ENCODE results near the gene LOXL1. TPM values are rescaled to one million over a fixed set of nuclear protein-coding genes. Genes with fewer than 3 reads are reported as not detected.

Gene LOXL1
- polyA plus RNA-seq, 1 donor from 2014 or later = 2.1 TPM

- H3K9me3 ChIP-seq (ENCODE audit: low read length) = no peaks in the 10 kb centered on the region
- no peak overlapping the region for H3K4me2 ChIP-seq (ENCODE audit: low read length)
- no peaks in the 10 kb centered on the region for H3K9me2 ChIP-seq (ENCODE audit: insufficient read depth, low read length)
- no peak overlapping the region for H3K4me3 ChIP-seq (ENCODE audit: low read length)
- no peaks in the 10 kb centered on the region for H3K79me2 ChIP-seq (replicated peaks; ENCODE audit: insufficient read depth, low read length)
- no peak overlapping the region for H3K9ac ChIP-seq (ENCODE audit: low read length)
- H3K36me3 ChIP-seq (ENCODE audit: insufficient read depth, low read length) = no peaks in the 10 kb centered on the region
- H3F3A ChIP-seq (ENCODE audit: insufficient read depth, low read length, poor library complexity, severe bottlenecking) = no peaks in the 10 kb centered on the region
- H2AFZ ChIP-seq (ENCODE audit: low read depth, low read length) = no peak overlapping the region
- H3K27me3 ChIP-seq (ENCODE audit: insufficient read depth, low read depth, low read length) = no peaks in the 10 kb centered on the region
- no peak overlapping the region for H3K27ac ChIP-seq (ENCODE audit: low read length)
- TF ChIP-seq POLR2AphosphoS5 (IDR thresholded peaks at IDR 0.05) (no peak), REST (IDR thresholded peaks at IDR 0.05; ENCODE audit: borderline replicate concordance) (no peak), TAF1 (IDR thresholded peaks at IDR 0.05; ENCODE audit: low read depth) (no peak), MXI1 (conservative IDR thresholded peaks at IDR 0.05; ENCODE audit: poor library complexity, severe bottlenecking) (no peak), EP300 (conservative IDR thresholded peaks at IDR 0.05; ENCODE audit: poor library complexity, severe bottlenecking) (no peak), EZH2 (IDR thresholded peaks at IDR 0.05; ENCODE audit: borderline replicate concordance, insufficient read depth, low read length, poor library complexity, severe bottlenecking) (no peak), SMC3 (conservative IDR thresholded peaks at IDR 0.05; ENCODE audit: poor library complexity) (no peak), CTCF (IDR thresholded peaks at IDR 0.05; ENCODE audit: poor library complexity, severe bottlenecking) (no peak), RAD21 (conservative IDR thresholded peaks at IDR 0.05) (no peak)
- no peaks in the 10 kb centered on the region for H4K20me1 ChIP-seq (ENCODE audit: insufficient read depth)
Measured at GRCh38 chr15:73985101-73985873, 59.0 kb downstream of the LOXL1 start.

GRCh38 chr15:73986055-73986775, 60.0 kb downstream of the LOXL1 start:
- H3K36me3 ChIP-seq (ENCODE audit: insufficient read depth, low read length) = no peaks in the 10 kb centered on the region
- no peak overlapping the region for H2AFZ ChIP-seq (ENCODE audit: low read depth, low read length)

More at GRCh38 chr15:73986055-73986775, 60.0 kb downstream of the LOXL1 start:
- Histone ChIP-seq H3K4me2 (ENCODE audit: low read length) (no peak overlapping the region), H3F3A (ENCODE audit: insufficient read depth, low read length, poor library complexity, severe bottlenecking) (no peaks in the 10 kb centered on the region), H3K9me2 (ENCODE audit: insufficient read depth, low read length) (no peaks in the 10 kb centered on the region), H3K27ac (ENCODE audit: low read length) (no peak overlapping the region), H3K9ac (ENCODE audit: low read length) (no peak overlapping the region), H4K20me1 (ENCODE audit: insufficient read depth) (no peaks in the 10 kb centered on the region), H3K4me3 (ENCODE audit: low read length) (no peak overlapping the region), H3K9me3 (ENCODE audit: low read length) (no peaks in the 10 kb centered on the region), H3K27me3 (ENCODE audit: insufficient read depth, low read depth, low read length) (no peaks in the 10 kb centered on the region), H3K79me2 (replicated peaks; ENCODE audit: insufficient read depth, low read length) (no peaks in the 10 kb centered on the region)
- TF ChIP-seq EP300 (conservative IDR thresholded peaks at IDR 0.05; ENCODE audit: poor library complexity, severe bottlenecking) (no peak), POLR2AphosphoS5 (IDR thresholded peaks at IDR 0.05) (no peak), REST (IDR thresholded peaks at IDR 0.05; ENCODE audit: borderline replicate concordance) (no peak), TAF1 (IDR thresholded peaks at IDR 0.05; ENCODE audit: low read depth) (no peak), EZH2 (IDR thresholded peaks at IDR 0.05; ENCODE audit: borderline replicate concordance, insufficient read depth, low read length, poor library complexity, severe bottlenecking) (no peak), CTCF (IDR thresholded peaks at IDR 0.05; ENCODE audit: poor library complexity, severe bottlenecking) (no peak), MXI1 (conservative IDR thresholded peaks at IDR 0.05; ENCODE audit: poor library complexity, severe bottlenecking) (no peak), SMC3 (conservative IDR thresholded peaks at IDR 0.05; ENCODE audit: poor library complexity) (no peak), RAD21 (conservative IDR thresholded peaks at IDR 0.05) (no peak)
